Motor neuron (in vitro differentiated cells): ENCODE measurements around the gene RPS6KC1. TPM values are rescaled to one million over a fixed set of nuclear protein-coding genes. Genes with fewer than 3 reads are reported as not detected.
A peak's percentile ranks its signal among the peaks of the same experiment; 100 is the strongest.

Experiments used
- ATAC-seq, 8 experiments: fragments of 200-7000 bp; cut with Tn5 transposase; replicated peaks in 6 of 8; 2 replicates each; pipeline ENCODE4 v1.8.0; 2021; ENCODE audit warnings: mild to moderate bottlenecking in 8 of 8, moderate library complexity in 8 of 8
- H3K27ac ChIP-seq, 2 donors: fragments of 250-450 bp; sonication (Bioruptor Pico); 2 replicates each; pipeline ENCODE4 v1.9.0; 2021; ENCODE audit warnings: antibody characterized with exemption in 2 of 2, mild to moderate bottlenecking in 2 of 2, moderate library complexity in 1 of 2
- H3K4me1 ChIP-seq, 2 donors: fragments of 250-450 bp; sonication (Bioruptor Pico); replicated peaks in 1 of 2; 2 replicates each; pipeline ENCODE4 v1.6.1; 2021; ENCODE audit warnings: antibody characterized with exemption in 2 of 2, mild to moderate bottlenecking in 2 of 2, moderate library complexity in 1 of 2
- H3K4me3 ChIP-seq, 5 donors: fragments of 250-450 bp; sonication (Bioruptor Pico); 2 replicates each; pipeline ENCODE4 v1.9.0; 2021; ENCODE audit warnings: antibody characterized with exemption in 5 of 5, mild to moderate bottlenecking in 5 of 5, moderate library complexity in 4 of 5
- WGBS, 10 experiments: fragments of 450-650 bp; shearing (Covaris generic); methylation state at CpG; one replicate each; pipeline ENCODE4 v1.0.0; 2022; 5-methylcytosine and 5-hydroxymethylcytosine counted together
- in situ Hi-C, 9 experiments: fragments of 400-800 bp; cut with MboI; loops; one replicate each; pipeline ENCODE4 v1.15.0; 2021; ENCODE audit warnings: low sequenced_read_pairs in 9 of 9, low pct_unique_long_range_greater_than_20kb in 2 of 9; ENCODE audit not compliant: unreplicated experiment in 9 of 9
- total RNA-seq, 8 experiments: library from RNA; unstranded; fragments of 300-600 nt; gene quantifications; 2 replicates each; pipeline versions ENCODE4 v1.2.3 to v1.2.4, GENCODE V29; 2022

Gene RPS6KC1
- total RNA-seq, 8 experiments from 2014 or later: 25.1 to 51.1 (median 31.1) TPM

DNA sequence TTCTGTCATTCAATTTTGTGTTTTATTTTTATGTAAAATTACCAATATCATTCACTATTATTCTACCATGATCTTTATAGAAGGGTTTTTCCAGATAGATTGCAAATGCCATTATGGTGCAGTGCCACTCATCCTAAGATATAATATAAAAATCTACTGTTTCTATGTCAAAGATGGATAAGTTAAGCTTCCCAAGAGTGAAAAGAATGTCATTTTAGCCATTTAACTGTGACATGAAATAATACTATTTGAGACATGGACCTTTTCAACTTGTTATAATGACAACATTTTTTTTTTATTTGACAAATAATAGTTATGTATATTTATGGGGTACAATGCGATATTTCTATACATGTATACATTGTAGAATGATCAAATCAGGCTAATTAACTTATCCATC is 224.3 kb downstream of the RPS6KC1 start:
- Histone ChIP-seq H3K4me1 (no peaks in the 10 kb centered on the region), H3K27ac (no peak overlapping the region), H3K4me3 (no peak overlapping the region)
- 100% methylated on average over 1 of the region's 1 CpG; no CpG with 5 or more reads in 2 of the 10 experiments for WGBS, 10 experiments
- no peak for ATAC-seq
- in situ Hi-C loops: no loop called here

DNA sequence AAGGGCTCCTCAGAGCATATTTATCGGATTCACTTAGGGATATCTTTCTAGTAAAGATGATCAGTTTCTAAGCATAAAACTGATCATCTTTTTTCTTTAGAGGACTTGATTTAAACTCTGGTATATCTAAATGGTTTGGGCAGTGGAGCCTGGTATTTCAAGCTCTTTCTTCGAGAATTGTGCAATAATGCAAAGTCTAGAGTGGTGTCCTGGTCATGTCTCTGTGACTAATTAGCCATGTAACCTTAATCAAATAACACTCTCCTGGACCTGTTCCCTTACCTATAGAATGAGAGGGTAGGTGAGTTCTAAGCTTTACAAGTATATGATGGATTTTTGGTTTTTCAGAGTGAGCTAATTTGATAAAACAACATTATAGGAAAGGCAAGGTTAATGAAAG is 225.2 kb downstream of the RPS6KC1 start:
- Histone ChIP-seq H3K4me3 (no peak overlapping the region), H3K27ac (no peak overlapping the region), H3K4me1 (no peaks in the 10 kb centered on the region)
- no peak for ATAC-seq
- in situ Hi-C loops: no loop called here
- WGBS, 10 experiments: 80 to 100% (median 100%) methylated on average over 1 to 2 of the region's 2 CpGs; no CpG with 5 or more reads in 1 of the 10 experiments

DNA sequence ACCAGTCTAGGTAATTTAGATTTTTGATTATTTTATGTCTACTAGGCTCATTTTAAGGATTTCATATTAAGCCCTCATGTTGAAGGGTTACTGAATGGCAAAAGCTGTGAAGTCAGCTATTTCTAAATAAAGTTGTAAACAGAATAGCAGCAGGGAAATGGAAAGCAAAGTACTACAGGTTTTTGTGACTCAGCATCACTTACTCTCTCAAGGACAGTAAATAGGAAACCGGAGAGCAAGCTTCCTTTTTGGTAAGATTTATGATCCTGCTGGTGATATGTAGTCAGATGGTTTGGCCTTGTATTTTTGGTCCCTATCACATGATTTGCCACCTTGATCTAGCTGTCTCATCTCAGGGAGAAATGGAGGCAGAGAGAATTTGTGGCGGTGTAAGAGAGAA is 226.0 kb downstream of the RPS6KC1 start:
- Histone ChIP-seq H3K4me1 (no peaks in the 10 kb centered on the region), H3K4me3 (no peak overlapping the region), H3K27ac (no peak overlapping the region)
- 80 to 100% (median 96%) methylated on average over 1 to 2 of the region's 2 CpGs; no CpG with 5 or more reads in 2 of the 10 experiments for WGBS, 10 experiments
- in situ Hi-C loops: no loop called here
- no peak for ATAC-seq

DNA sequence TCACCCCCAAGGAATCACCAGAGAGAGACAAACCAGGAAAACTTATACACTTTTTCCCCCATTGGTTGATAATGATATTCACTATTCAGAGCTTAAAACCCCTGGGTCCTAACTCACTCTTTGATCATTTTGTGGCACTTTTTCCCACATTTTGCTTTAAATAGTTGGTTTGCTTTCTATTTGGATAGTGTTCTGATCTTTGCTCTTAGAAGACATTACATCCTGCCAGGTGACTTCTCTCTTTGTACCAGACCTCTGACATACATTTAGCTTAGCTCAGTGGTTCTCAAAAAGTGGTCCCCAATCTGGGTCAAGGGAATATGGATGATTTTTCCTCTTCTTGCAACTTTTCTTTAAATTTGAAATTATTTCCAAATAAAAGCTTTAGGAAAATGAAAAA is 228.4 kb downstream of the RPS6KC1 start:
- H3K4me1 ChIP-seq: no peaks in the 10 kb centered on the region
- H3K4me3 ChIP-seq: no peak overlapping the region
- H3K27ac ChIP-seq: no peak overlapping the region
- ATAC-seq: no peak
- in situ Hi-C loops: no loop called here

DNA sequence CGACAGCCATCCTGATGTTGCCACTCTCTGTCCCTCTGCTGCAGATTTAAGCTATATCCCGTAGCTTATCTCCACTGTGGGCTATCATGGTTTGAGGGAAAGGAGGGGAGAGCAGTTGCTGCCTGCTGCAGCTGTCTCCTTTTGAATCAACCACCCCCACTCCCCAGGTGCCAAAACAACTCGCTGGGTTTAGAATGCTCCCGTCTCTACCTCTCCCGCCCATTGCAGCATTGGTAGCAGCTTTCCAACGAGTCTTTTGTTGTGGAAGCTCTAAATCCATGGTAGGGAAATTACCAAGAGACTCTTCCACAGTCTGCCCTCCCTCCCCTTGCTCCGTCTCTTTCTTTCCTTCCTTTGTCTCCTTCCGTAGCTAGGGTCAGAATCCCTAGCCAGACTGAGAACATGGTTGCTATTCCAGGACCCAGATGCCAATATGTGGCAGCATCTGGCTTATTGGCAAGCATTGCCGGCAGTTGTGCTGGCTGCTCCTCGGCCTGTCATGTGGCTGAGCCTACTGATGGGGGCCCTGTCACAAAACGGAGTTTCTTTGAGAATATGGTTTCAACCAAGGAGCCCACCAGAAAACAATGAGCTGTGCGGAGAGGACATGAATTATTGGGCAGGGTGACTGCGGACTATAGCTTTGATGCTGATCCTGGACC is 230.7 kb downstream of the RPS6KC1 start:
- WGBS, 10 experiments: 0 to 81% (median 60%) methylated on average over 1 to 13 of the region's 13 CpGs; no CpG with 5 or more reads in 2 of the 10 experiments
- Histone ChIP-seq H3K4me3 (no peak overlapping the region), H3K27ac (no peak overlapping the region), H3K4me1 (no peaks in the 10 kb centered on the region)
- in situ Hi-C loops: no loop called here
- ATAC-seq: no peak

DNA sequence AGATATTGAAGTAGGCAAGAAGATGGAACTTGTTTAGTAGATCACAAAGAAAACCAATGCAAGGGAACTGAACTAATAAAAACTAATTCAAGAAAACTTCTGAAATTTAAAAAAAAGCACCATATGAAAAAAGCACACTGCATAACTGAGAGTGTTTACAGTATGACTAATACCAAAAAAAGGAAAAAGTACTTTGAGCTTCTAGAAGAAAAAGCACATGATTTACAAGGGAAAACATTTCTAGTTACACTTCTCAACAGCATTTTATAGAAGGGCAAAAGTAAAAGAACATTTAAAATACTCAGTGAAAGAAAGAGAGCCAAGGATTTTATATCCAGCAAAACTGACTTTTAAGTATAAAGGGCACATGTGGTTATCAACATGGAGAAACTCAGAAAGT is 233.6 kb downstream of the RPS6KC1 start:
- no peak overlapping the region for H3K4me3 ChIP-seq
- H3K4me1 ChIP-seq: no peaks in the 10 kb centered on the region
- ATAC-seq: peak in 2 of 8 experiments; percentile 38 to 41
- in situ Hi-C loops: no loop called here
- H3K27ac ChIP-seq: no peak overlapping the region

DNA sequence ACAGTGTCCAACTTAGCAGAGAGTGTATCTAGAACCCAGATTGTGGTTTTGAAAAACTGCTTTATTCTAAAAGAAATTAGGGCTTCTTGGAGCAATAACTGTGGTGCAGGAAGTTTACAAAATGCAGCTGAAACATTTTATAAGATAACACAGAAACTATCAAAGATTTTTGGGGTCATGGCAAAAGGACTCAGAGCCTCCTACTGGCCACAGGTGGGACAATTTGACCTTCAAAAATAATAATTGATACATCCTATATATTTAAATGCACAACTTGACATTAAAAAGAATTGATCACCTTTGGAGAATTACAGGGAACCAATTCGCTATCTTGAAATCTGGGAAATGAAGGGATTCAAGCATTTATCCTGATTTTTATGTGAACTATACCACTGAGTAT is 235.2 kb downstream of the RPS6KC1 start:
- 86 to 100% (median 87%) methylated on average over 1 of the region's 1 CpG; no CpG with 5 or more reads in 6 of the 10 experiments for WGBS, 10 experiments
- Histone ChIP-seq H3K4me3 (no peak overlapping the region), H3K27ac (no peak overlapping the region), H3K4me1 (no peaks in the 10 kb centered on the region)
- in situ Hi-C loops: no loop called here
- no peak for ATAC-seq

DNA sequence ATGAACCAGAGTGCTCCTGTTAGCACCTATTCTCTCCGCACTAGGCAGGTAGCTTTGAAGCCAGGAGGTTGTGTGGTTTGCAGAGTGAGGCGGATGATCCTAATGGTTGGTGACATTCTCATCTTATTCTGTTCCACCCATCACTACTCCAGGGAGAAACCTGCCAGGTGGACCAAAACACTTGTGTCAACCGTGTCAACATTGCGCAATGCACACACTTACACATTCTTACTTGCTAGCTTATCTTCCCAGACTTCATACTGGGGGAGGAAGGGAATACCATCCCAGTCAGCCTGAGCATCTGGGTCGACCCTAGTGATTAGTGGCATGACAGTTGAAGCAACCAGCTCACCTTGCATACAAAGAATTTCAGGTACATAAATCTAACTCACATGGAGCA is 236.9 kb downstream of the RPS6KC1 start:
- no peak overlapping the region for H3K4me3 ChIP-seq
- WGBS, 10 experiments: 60 to 100% (median 87%) methylated on average over 1 to 5 of the region's 5 CpGs; no CpG with 5 or more reads in 1 of the 10 experiments
- H3K27ac ChIP-seq: no peak overlapping the region
- no peak for ATAC-seq
- in situ Hi-C loops: no loop called here
- no peaks in the 10 kb centered on the region for H3K4me1 ChIP-seq

DNA sequence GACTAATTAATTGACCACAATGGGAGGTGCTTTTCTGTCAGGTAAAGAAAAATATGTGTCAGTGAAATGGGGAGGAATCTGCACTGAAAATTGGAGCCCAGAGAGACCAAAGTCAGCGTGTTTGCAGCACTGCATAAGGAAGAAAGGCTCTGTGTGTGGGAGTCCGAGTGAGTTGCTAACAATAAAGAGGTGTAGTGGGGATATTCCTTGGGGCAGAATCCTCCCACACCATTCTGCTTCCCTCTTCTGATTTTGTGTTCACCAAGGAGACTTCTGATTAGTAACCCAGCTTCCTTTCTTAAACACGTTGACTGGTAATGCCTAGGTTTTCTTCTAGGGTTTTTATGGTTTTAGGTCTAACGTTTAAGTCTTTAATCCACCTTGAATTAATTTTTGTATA is 240.5 kb downstream of the RPS6KC1 start:
- in situ Hi-C loops: no loop called here
- Histone ChIP-seq H3K4me1 (no peaks in the 10 kb centered on the region), H3K27ac (no peak overlapping the region), H3K4me3 (no peak overlapping the region)
- no peak for ATAC-seq
- WGBS, 10 experiments: 20 to 90% (median 75%) methylated on average over 1 to 3 of the region's 4 CpGs; no CpG with 5 or more reads in 3 of the 10 experiments

DNA sequence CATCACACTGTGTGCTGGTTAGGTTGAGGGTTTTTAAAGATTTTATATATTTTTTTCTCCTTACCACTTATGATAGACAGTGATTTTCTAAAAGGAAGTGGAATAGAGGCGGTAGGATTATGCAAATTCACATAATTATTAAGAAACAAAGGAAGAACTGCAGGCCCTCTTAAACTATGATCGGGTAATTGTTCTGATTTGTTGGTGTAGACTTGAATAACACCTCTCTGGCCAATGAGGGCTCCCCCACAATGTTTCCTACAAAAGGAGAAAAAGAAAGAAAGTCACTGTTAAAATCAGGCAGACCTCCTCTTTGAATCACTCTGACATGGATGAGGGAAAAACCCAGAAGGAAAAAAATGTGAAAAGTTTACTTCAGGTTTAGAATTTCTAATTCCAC is 241.6 kb downstream of the RPS6KC1 start:
- Histone ChIP-seq H3K4me3 (no peak overlapping the region), H3K4me1 (no peaks in the 10 kb centered on the region), H3K27ac (no peak overlapping the region)
- WGBS, 10 experiments: 52 to 100% (median 80%) methylated on average over 1 to 2 of the region's 2 CpGs; no CpG with 5 or more reads in 1 of the 10 experiments
- in situ Hi-C loops: no loop called here
- ATAC-seq: peak in 1 of 8 experiments; percentile 24

DNA sequence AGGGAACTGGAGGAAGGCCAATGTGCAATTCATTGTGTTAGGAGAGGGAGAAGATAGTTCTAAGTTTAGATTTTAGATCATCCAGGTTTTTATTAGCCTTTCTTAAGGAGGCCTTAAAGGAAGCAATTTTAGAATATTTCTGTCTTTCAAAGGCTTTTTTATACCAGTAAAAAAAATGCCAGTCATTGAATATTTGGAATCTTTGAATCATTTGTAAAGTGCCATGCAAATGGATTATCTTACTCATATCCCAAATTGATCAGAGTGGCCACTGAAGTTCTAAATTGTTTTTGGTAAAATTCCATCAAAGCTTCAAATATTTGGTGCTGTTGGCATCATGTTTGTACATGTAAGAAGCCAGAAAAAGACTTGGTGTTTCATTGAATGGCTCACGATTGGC is 244.8 kb downstream of the RPS6KC1 start:
- no peak for ATAC-seq
- Histone ChIP-seq H3K4me1 (no peaks in the 10 kb centered on the region), H3K4me3 (no peak overlapping the region), H3K27ac (no peak overlapping the region)
- WGBS, 10 experiments: 40 to 100% (median 94%) methylated on average over 1 of the region's 1 CpG; no CpG with 5 or more reads in 2 of the 10 experiments
- in situ Hi-C loops: no loop called here

DNA sequence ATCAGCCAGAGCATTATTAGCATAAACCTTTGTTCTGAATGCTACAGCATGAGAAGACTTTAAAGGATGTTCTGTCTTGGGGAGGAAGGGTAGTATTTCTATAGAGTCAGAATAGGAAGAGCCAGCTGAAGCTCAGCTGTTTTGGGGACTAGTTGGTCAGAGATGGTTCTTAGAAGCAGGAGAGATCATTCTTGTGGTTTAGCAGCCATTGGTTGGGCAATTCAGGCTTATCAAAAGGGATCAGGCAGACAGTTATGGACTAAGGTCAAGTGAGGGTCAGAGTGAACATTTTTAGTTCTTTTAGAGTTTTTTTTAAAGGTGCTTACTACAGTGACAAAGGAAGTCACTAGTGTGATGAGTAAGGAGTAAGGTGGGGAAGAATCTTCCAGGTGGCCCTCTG is 245.5 kb downstream of the RPS6KC1 start:
- Histone ChIP-seq H3K27ac (no peak overlapping the region), H3K4me3 (no peak overlapping the region), H3K4me1 (no peaks in the 10 kb centered on the region)
- in situ Hi-C loops: no loop called here
- ATAC-seq: no peak

DNA sequence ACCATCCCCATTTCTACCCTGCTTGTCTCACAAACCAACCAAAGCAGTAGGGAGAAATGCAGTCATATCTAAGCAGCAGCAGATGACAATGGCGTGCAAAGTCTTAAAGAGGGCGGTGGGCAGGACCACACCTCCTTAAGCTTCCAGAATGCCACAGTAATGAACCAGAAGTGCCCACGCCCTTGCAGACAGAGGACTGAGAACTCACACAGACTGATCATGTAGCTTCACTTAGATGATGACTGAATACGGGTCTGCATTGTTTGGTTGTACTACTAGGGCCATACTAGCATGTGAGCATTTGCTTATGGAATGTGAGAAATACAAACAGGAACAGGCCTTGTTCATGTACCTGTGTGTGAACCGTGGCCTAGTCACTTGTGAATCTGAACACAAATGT is 246.0 kb downstream of the RPS6KC1 start:
- 40 to 95% (median 90%) methylated on average over 1 to 5 of the region's 5 CpGs; no CpG with 5 or more reads in 1 of the 10 experiments for WGBS, 10 experiments
- Histone ChIP-seq H3K4me1 (no peaks in the 10 kb centered on the region), H3K27ac (no peak overlapping the region), H3K4me3 (no peak overlapping the region)
- in situ Hi-C loops: no loop called here
- no peak for ATAC-seq

DNA sequence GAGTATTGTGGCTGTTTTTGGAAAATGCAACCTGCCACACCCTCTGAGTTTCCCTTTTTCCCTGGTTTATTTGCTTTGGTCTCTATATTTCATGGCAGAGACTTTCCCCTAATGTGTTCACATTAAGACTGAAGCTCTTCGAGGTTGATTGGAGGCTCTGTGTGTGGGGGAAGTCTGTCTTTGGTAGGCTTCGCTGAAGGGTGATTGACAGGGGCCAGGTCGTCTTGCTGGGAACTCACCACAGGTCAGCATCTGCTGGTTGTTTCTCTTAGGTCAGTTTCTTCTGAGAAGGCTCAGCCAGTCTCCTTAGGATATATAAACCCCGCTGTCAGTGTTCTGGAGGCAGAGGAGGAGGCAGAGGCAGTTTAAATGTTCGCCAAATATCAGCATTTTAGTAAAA is 249.4 kb downstream of the RPS6KC1 start:
- WGBS, 10 experiments: 0 to 100% (median 80%) methylated on average over 1 to 5 of the region's 5 CpGs; no CpG with 5 or more reads in 1 of the 10 experiments
- ATAC-seq: no peak
- Histone ChIP-seq H3K27ac (no peak overlapping the region), H3K4me1 (no peaks in the 10 kb centered on the region), H3K4me3 (no peak overlapping the region)
- in situ Hi-C loops: no loop called here
